Measurements from ENCODE around the gene TCHP. TPM values are rescaled to one million over a fixed set of nuclear protein-coding genes. Genes with fewer than 3 reads are reported as not detected.

TCHP gene
- total and polyA plus RNA-seq, 2 of the 13 experiments (the other 11 are each of a cell fraction or from before 2014, with no cell fraction given) = 6.7 to 12.2 TPM

DNA sequence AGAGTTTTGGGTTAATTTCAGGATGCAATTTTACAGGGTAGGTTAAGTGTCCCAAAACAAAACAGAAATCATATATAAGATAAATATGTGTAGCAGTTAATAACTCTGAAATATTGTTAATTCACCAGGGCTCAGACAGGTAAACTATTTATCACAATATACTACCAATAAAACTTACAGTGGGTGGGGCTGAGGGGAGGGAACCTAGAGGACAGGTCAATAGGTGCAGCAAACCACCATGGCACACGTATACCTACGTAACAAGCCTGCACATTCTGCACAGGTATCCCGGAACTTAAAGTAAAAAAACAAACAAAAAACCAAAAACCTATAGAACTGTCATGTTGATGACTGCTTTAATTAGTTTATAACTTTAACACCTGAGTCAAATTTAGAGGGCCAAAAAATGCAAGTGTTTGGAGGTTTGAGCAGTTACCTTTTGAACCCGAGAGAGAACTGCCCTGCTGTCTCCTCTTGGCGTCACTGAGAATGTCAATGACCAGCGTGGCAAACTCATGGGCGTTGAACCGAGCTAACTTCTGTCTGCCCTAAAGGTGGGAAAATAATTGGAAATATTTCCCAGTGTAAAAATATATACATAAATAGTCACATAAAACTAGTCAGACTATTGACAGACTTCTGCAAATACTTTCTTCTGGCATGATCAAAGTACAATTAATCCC is 59.5 kb downstream of the TCHP start (continued):
- TF ChIP-seq, protein P1, sequence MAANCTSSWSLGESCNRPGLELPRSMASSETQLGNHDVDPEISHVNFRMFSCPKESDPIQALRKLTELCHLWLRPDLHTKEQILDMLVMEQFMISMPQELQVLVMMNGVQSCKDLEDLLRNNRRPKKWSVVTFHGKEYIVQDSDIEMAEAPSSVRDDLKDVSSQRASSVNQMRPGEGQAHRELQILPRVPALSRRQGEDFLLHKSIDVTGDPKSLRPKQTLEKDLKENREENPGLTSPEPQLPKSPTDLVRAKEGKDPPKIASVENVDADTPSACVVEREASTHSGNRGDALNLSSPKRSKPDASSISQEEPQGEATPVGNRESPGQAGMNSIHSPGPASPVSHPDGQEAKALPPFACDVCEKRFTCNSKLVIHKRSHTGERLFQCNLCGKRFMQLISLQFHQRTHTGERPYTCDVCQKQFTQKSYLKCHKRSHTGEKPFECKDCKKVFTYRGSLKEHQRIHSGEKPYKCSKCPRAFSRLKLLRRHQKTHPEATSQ (CRISPR knock-in tag; IDR thresholded peaks at IDR 0.05; ENCODE audit: borderline replicate concordance) = no peak
- TF ChIP-seq HNRNPH1 (optimal IDR thresholded peaks at IDR 0.05; ENCODE audit: low read depth, low read length) = no peak
- TF ChIP-seq ZNF20 (CRISPR knock-in tag; IDR thresholded peaks at IDR 0.05) = no peak
- TF ChIP-seq PHF8 (CRISPR knock-in tag; IDR thresholded peaks at IDR 0.05) = no peak
- no peak for TF ChIP-seq SNRNP70 (IDR thresholded peaks at IDR 0.05; ENCODE audit: low read depth, low read length)
- no peak for TF ChIP-seq ZNF124 (CRISPR knock-in tag; IDR thresholded peaks at IDR 0.05)
- no peak for TF ChIP-seq MXD1 (CRISPR knock-in tag; IDR thresholded peaks at IDR 0.05)

DNA sequence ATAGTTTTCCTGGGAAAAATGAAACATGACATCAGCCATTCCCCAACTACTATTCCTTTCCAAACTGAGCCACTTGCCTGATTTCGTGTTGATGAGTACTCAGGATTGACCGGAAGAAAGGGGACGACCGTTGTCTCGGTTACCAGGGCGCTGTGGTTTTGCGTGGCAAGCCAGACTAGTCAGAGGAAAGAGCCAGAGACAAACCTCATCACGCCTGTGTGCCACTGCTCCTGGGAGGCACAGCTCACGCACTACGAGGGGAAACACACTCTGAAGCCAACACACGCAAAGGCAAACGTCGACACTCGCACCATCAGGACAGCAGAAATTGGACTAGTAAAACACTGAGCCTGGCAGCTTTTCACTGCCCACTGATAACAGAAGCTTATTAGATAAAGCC is 61.1 kb downstream of the TCHP start:
- in situ Hi-C loops (cut with HindIII; ENCODE audit: extremely low pct_ligation_motif_present, low pct_unique_long_range_greater_than_20kb) = no loop called here
- WGBS (ENCODE audit: low lambda C conversion rate) = 94% methylated on average over 14 of the region's 14 CpGs
- ATAC-seq (no peak), DNase-seq (ENCODE audit: low spot score) (no peak), FAIRE-seq (no peak)
- no peak overlapping the region for H3K9ac ChIP-seq (ENCODE audit: insufficient read depth, low read depth, low read length)
- no peak overlapping the region for H3K4me2 ChIP-seq (ENCODE audit: low read depth, low read length)
- intact Hi-C loops (cut with micrococcal nuclease; ENCODE audit: unreplicated experiment) = no loop called here
- no peak overlapping the region for H3K27ac ChIP-seq (ENCODE audit: extremely low read length, insufficient read depth, low read length)
- ChIA-PET POLR2A (no interaction called here), CTCF (ENCODE audit: low intra/inter-chr PET ratio, low total read pairs) (no interaction called here)
- no peaks in the 10 kb centered on the region for H3K4me1 ChIP-seq (ENCODE audit: insufficient read depth, low read length)
- H3K9me3 ChIP-seq (ENCODE audit: low read length) = no peaks in the 10 kb centered on the region
- no peak overlapping the region for H3K4me3 ChIP-seq (replicated peaks in 1 of 3; ENCODE audit: insufficient read depth in 1 of 3, low read depth in 2 of 3, low read length in 3 of 3)
- H4K20me1 ChIP-seq (ENCODE audit: insufficient read depth, low read length) = no peaks in the 10 kb centered on the region
- no TSS peak for BruUV-seq (replicated peaks)
- H3K27me3 ChIP-seq (ENCODE audit: control insufficient read depth in 1 of 2, insufficient read depth in 2 of 2, low read length in 2 of 2) = no peaks in the 10 kb centered on the region
- no peak overlapping the region for H2AFZ ChIP-seq (ENCODE audit: low read length)
- H3K79me2 ChIP-seq (ENCODE audit: insufficient read depth, low read length) = no peaks in the 10 kb centered on the region
- peaks cover 22 to 56% of the 10 kb centered on the region in 2 experiments for H3K36me3 ChIP-seq (replicated peaks in 1 of 2; ENCODE audit: control insufficient read depth in 1 of 2, insufficient read depth in 2 of 2, low read length in 2 of 2)
- no peak for TF ChIP-seq AKNA (CRISPR knock-in tag; IDR thresholded peaks at IDR 0.05; ENCODE audit: borderline replicate concordance)
- TF ChIP-seq ZHX2 (IDR thresholded peaks at IDR 0.05; ENCODE audit: low read depth) = no peak
- TF ChIP-seq ZHX2 (CRISPR knock-in tag; IDR thresholded peaks at IDR 0.05; ENCODE audit: borderline replicate concordance) = no peak

All from HepG2 (cell line).